BJ (cell line): ENCODE results near the gene MAPRE2. TPM values are rescaled to one million over a fixed set of nuclear protein-coding genes. Genes with fewer than 3 reads are reported as not detected.

Experiments used
- CTCF ChIA-PET: fragments of 350-600 bp; formaldehyde crosslinking; extraction: SDS; loops from one replicate; lab custom pipeline; 2021; ENCODE audit warnings: antibody characterized with exemption, inconsistent platforms; lab: Yijun Ruan, JAX
- POLR2A ChIA-PET: fragments of 300-600 bp; sonication (Branson Sonifier 250); formaldehyde crosslinking; extraction: SDS; loops from one replicate; lab custom pipeline; 2021; ENCODE audit warnings: antibody characterized with exemption; lab: Charles Lee
- DNase-seq: peaks from one replicate; pipeline ENCODE4 v3.0.0-alpha.2; 2011; ENCODE audit warnings: low read depth
- H3K27me3 ChIP-seq: 2 replicates; pipeline ENCODE4 v1.6.0; 2011; ENCODE audit warnings: low read length; ENCODE audit not compliant: control insufficient read depth, insufficient read depth
- H3K36me3 ChIP-seq: 2 replicates; pipeline ENCODE4 v1.5.1; 2011; ENCODE audit warnings: low read length; ENCODE audit not compliant: control insufficient read depth, insufficient read depth
- H3K4me3 ChIP-seq: 2 replicates; pipeline ENCODE4 v1.5.1; 2011; ENCODE audit warnings: low read depth, mild to moderate bottlenecking, control low read depth, low read length
- CTCF ChIP-seq: IDR thresholded peaks from 2 replicates; pipeline ENCODE4 v1.5.1; 2011; ENCODE audit warnings: low read depth, mild to moderate bottlenecking, control low read depth, inconsistent platforms, low read length, moderate library complexity; ENCODE audit not compliant: insufficient read depth
- polyA plus RNA-seq: library from polyadenylated mRNA; depleted of rRNA; stranded (reverse); fragments of >200 nt; gene quantifications from 2 replicates; pipeline ENCODE4 v1.2.3, GENCODE V29; 2011

MAPRE2 gene
- polyA plus RNA-seq, 1 experiment: 23.8 TPM

GRCh38 chr18:35097195-35097594, 56.0 kb downstream of the MAPRE2 start:
- POLR2A ChIA-PET: no interaction called here
- H3K27me3 ChIP-seq: no peaks in the 10 kb centered on the region

GRCh38 chr18:35097763-35098162, 56.5 kb downstream of the MAPRE2 start:
- no peak for DNase-seq
- Histone ChIP-seq H3K27me3 (no peaks in the 10 kb centered on the region), H3K4me3 (no peak overlapping the region), H3K36me3 (no peaks in the 10 kb centered on the region)
- no peak for TF ChIP-seq CTCF
- ChIA-PET CTCF (interaction anchor here (1.0 kb wide), 1 partner anchor 87 kb away, joined by 3 read pairs; no protein-coding TSS in a partner anchor), POLR2A (interaction anchor here (0.6 kb wide), 1 partner anchor 68 kb away, joined by 3 read pairs; no protein-coding TSS in a partner anchor)

More at GRCh38 chr18:35097195-35097594, 56.0 kb downstream of the MAPRE2 start:
- Histone ChIP-seq H3K36me3 (no peaks in the 10 kb centered on the region), H3K4me3 (no peak overlapping the region)
- CTCF ChIA-PET: interaction anchor here (0.7 to 1.7 kb wide), 5 partner anchors 17 to 86 kb away, joined by 3 to 5 read pairs (median 3); no protein-coding TSS in a partner anchor
- DNase-seq: no peak
- TF ChIP-seq CTCF: no peak

DNA sequence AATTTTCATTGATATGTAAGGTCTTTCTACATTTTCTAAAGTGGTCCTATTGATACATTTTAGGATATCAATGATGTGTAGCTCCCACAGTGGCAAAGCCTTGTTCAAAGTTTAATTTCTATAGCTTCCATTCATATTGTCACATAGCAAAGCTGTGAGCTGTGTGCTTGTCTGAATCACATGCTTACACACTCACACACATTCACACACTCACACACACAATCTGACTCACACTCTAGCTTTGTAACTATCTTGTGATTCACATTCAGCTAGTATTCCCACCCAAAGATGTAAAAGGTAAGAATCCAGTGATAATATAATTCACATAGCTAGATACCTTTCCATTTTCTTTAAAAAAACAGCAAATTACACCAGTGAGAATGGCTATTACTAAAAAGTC, 58.7 kb downstream of the MAPRE2 start:
- no peak for DNase-seq
- CTCF ChIA-PET: no interaction called here

GRCh38 chr18:35104391-35105051, 63.3 kb downstream of the MAPRE2 start:
- Histone ChIP-seq H3K27me3 (no peaks in the 10 kb centered on the region), H3K36me3 (no peaks in the 10 kb centered on the region), H3K4me3 (no peak overlapping the region)
- ChIA-PET CTCF (interaction anchor here (1.6 kb wide), 1 partner anchor 31 kb away, joined by 3 read pairs; no protein-coding TSS in a partner anchor), POLR2A (no interaction called here)
- TF ChIP-seq CTCF: no peak
- DNase-seq: no peak

More for the DNA sequence above, 58.7 kb downstream of the MAPRE2 start:
- no peak for TF ChIP-seq CTCF
- POLR2A ChIA-PET: no interaction called here
- Histone ChIP-seq H3K4me3 (no peak overlapping the region), H3K27me3 (no peaks in the 10 kb centered on the region), H3K36me3 (no peaks in the 10 kb centered on the region)

- CTCF ChIA-PET: interaction anchor here (1.3 kb wide), 1 partner anchor 11 kb away, joined by 3 read pairs; no protein-coding TSS in a partner anchor
- no peak for TF ChIP-seq CTCF
- H3K36me3 ChIP-seq: no peaks in the 10 kb centered on the region
- no peak for DNase-seq
- H3K4me3 ChIP-seq: no peak overlapping the region
- POLR2A ChIA-PET: no interaction called here
- no peaks in the 10 kb centered on the region for H3K27me3 ChIP-seq
Observed at GRCh38 chr18:35106013-35106844, 65.0 kb downstream of the MAPRE2 start.
